ENCODE measurements around the gene NEDD1. TPM values are rescaled to one million over a fixed set of nuclear protein-coding genes. Genes with fewer than 3 reads are reported as not detected.
A peak's percentile ranks its signal among the peaks of the same experiment; 100 is the strongest.

The NEDD1 gene
- polyA plus RNA-seq, 2 of the 4 experiments (the other 2 are of a cell fraction), result 23.4 to 73.5 TPM

- TF ChIP-seq REST (IDR thresholded peaks at IDR 0.05), result no peak
- no peak for TF ChIP-seq PHF8 (IDR thresholded peaks at IDR 0.05; ENCODE audit: borderline replicate concordance, low read depth)
- TF ChIP-seq TFCP2L1 (CRISPR knock-in tag; IDR thresholded peaks at IDR 0.05), result no peak
Measured at GRCh38 chr12:96948782-96949181, 41.7 kb downstream of the NEDD1 start (continued).

- no peak for FAIRE-seq
- Histone ChIP-seq H3K9me3 (no peaks in the 10 kb centered on the region), H3K4me3 (no peak overlapping the region), H3K4me2 (no peak overlapping the region), H3K27ac (no peak overlapping the region), H3K4me1 (no peaks in the 10 kb centered on the region)
- 71% methylated on average over 3 of the region's 3 CpGs for WGBS (ENCODE audit: missing lambda C conversion rate)
- ChIA-PET POLR2A (no interaction called here), CTCF (interaction anchor here (1.5 kb wide), 1 partner anchor 10 kb away, joined by 4 read pairs; no protein-coding TSS in a partner anchor)
- no peak for ATAC-seq
- no peak for DNase-seq (ENCODE audit: low read depth in 1 of 2, low spot score in 1 of 2)
- TF ChIP-seq SREBF2 (IDR thresholded peaks at IDR 0.05), result no peak
- TF ChIP-seq EHMT2 (IDR thresholded peaks at IDR 0.05; ENCODE audit: low read depth), result no peak
- TF ChIP-seq JUN (IDR thresholded peaks at IDR 0.05), result no peak
- no peak for TF ChIP-seq CHD2 (IDR thresholded peaks at IDR 0.05; ENCODE audit: low read length, partially characterized antibody)
- TF ChIP-seq TP53 (CRISPR knock-in tag; IDR thresholded peaks at IDR 0.05), result no peak
- no peak for TF ChIP-seq HDAC2 (IDR thresholded peaks at IDR 0.05)
- no peak for TF ChIP-seq PHF8 (IDR thresholded peaks at IDR 0.05; ENCODE audit: borderline replicate concordance, low read depth)
- no peak for TF ChIP-seq USF2 (IDR thresholded peaks at IDR 0.05)
- no peak for TF ChIP-seq MYC (IDR thresholded peaks at IDR 0.05; ENCODE audit: borderline replicate concordance, low read length)
- no peak for TF ChIP-seq ZFP36 (IDR thresholded peaks at IDR 0.05; ENCODE audit: borderline replicate concordance, partially characterized antibody)
- no peak for TF ChIP-seq HOXB13 (CRISPR knock-in tag; IDR thresholded peaks at IDR 0.05; ENCODE audit: low read depth)
- TF ChIP-seq KDM5A (IDR thresholded peaks at IDR 0.05), result no peak
- no peak for TF ChIP-seq KDM1A (IDR thresholded peaks at IDR 0.05; ENCODE audit: low read depth)
- TF ChIP-seq RARB (CRISPR knock-in tag; IDR thresholded peaks at IDR 0.05), result no peak
Measured at GRCh38 chr12:96979532-96979931, 72.5 kb downstream of the NEDD1 start.

- no peak overlapping the region for H3K4me3 ChIP-seq
- no peak overlapping the region for H3K27ac ChIP-seq
- TF ChIP-seq CTCF (IDR thresholded peaks at IDR 0.05) (no peak), HOXB13 (CRISPR knock-in tag; IDR thresholded peaks at IDR 0.05; ENCODE audit: low read depth) (no peak), POLR2AphosphoS2 (conservative IDR thresholded peaks at IDR 0.05; ENCODE audit: low read length) (no peak), TFCP2L1 (CRISPR knock-in tag; IDR thresholded peaks at IDR 0.05) (no peak), FOSL2 (IDR thresholded peaks at IDR 0.05) (no peak), FOSL2 (CRISPR knock-in tag; IDR thresholded peaks at IDR 0.05) (no peak), KDM5A (IDR thresholded peaks at IDR 0.05) (no peak), CHD2 (IDR thresholded peaks at IDR 0.05; ENCODE audit: low read length, partially characterized antibody) (no peak), HOXB5 (CRISPR knock-in tag; IDR thresholded peaks at IDR 0.05) (no peak), MYC (IDR thresholded peaks at IDR 0.05; ENCODE audit: borderline replicate concordance, low read length) (no peak), BCL3 (IDR thresholded peaks at IDR 0.05) (no peak), POLR2A (IDR thresholded peaks at IDR 0.05; ENCODE audit: low read length) (no peak), RCOR1 (IDR thresholded peaks at IDR 0.05; ENCODE audit: low read depth, low read length) (no peak), MAFK (IDR thresholded peaks at IDR 0.05; ENCODE audit: partially characterized antibody) (no peak), RAD21 (conservative IDR thresholded peaks at IDR 0.05 in 1 of 2, IDR thresholded peaks at IDR 0.05 in 1 of 2) (no peak), ATOH8 (CRISPR knock-in tag; IDR thresholded peaks at IDR 0.05; ENCODE audit: low read depth) (no peak)
- ChIA-PET POLR2A (no interaction called here), CTCF (interaction anchor here (0.7 to 1.7 kb wide), 3 partner anchors 8 to 527 kb away, joined by 3 to 4 read pairs (median 3); no protein-coding TSS in a partner anchor)
- H3K4me1 ChIP-seq, result peaks cover 5% of the 10 kb centered on the region; the same call in 1 of the 3 replicates
- H3K4me2 ChIP-seq, result no peak overlapping the region
- no peak for ATAC-seq
- FAIRE-seq, result no peak
- H3K9me3 ChIP-seq, result no peaks in the 10 kb centered on the region
- DNase-seq (ENCODE audit: low read depth in 1 of 2, low spot score in 1 of 2), result peak in 1 of 2 experiments; percentile 11
- 26% methylated on average over 6 of the region's 6 CpGs for WGBS (ENCODE audit: missing lambda C conversion rate)
Measured at GRCh38 chr12:96980991-96981414, 73.9 kb downstream of the NEDD1 start.
